HG03108 (cell line): ENCODE measurements around the gene ADGB.

Source experiments
- ATAC-seq: cut with Tn5 transposase; IDR thresholded peaks from one replicate; pipeline ENCODE4 v1.9.1; 2021; ENCODE audit warnings: moderate library complexity; ENCODE audit not compliant: unreplicated experiment

Gene ADGB

GRCh38 chr6:146628350-146628749 lies 29.6 kb downstream of the ADGB start:
- ATAC-seq: no peak

GRCh38 chr6:146634022-146634421 lies 35.2 kb downstream of the ADGB start:
- ATAC-seq: no peak

DNA sequence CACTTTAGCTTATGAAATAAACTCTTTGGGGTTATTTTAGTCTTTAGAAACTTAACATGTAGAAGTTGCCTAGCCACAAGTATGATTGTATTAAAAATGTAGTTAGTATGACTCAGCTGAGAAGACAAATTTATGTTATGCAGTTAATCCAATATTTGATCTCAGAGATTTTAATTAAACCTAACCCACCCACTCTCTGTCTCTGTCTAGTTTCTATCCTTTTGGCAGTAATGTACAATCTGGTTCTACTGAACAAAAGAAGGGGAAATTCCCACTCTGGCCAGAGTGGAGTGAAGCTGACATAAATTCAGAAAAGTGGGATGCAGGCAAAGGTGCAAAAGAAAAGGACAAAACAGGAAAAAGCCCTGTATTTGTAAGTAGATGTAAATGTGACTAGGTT lies 36.4 kb downstream of the ADGB start:
- ATAC-seq: no peak

DNA sequence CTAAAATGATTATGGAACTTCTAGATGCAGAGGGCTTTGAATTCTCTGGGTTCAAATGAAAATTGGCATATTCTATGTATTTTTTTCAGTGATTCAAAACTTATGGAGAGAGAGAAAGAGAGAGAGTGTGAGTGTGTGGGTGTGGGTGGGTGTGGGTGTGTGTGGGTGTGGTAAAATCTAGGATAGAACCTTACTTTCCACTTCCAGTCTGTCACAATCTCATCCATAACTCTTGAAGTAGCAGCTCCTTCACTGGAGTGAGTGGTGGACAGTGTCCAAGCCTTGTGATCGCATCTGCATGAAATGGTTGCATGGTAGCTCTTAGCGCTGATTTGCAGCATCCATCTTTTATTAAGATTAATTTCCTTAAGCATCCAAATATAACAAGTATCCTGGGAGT lies 37.7 kb downstream of the ADGB start:
- no peak for ATAC-seq

DNA sequence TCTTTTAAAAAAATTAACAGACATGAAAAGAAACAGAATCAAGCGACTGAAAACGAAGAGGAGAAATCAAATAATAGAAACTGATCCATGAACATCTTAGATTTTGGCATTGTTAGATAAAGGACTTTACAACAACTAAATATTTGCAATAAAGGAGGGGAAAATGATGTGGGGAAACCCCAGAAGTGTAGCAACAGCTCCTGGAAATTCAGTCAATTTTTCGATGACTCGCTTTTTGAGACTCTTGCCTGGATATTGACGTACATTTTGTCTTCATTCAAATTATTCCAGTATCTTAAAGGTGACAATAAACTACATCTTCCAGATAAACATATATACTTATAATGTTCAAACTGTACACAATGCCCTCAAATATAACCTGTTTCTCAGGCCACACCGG lies 44.1 kb downstream of the ADGB start:
- no peak for ATAC-seq

- ATAC-seq: no peak
Measured at GRCh38 chr6:146650799-146651481, 52.2 kb downstream of the ADGB start.

- no peak for ATAC-seq
Measured at GRCh38 chr6:146651482-146651863, 52.7 kb downstream of the ADGB start.

- ATAC-seq: no peak
Measured at GRCh38 chr6:146657432-146657831, 58.7 kb downstream of the ADGB start.

DNA sequence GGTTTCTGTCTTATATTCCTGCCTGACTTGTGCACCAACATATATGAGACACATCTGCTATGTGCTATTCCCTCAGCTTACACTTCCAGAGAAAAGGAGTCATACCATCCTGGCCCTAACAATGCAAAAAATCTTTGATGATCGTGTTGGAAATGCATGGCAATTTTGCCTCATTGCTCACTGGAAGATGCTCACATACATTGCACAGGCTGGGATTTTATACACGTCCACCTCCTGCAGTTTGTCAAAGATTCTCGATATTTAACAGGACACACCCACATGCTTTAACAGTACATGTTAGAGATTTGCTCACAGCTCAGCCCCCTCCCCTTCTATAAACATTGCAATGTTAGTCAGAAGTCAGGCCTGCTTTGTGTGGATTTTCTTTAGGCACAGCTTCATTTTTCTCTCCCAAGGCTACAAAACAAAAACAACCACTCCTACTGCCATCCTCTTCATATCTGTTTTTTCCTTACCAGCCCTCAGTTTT lies 66.1 kb downstream of the ADGB start:
- ATAC-seq: no peak

DNA sequence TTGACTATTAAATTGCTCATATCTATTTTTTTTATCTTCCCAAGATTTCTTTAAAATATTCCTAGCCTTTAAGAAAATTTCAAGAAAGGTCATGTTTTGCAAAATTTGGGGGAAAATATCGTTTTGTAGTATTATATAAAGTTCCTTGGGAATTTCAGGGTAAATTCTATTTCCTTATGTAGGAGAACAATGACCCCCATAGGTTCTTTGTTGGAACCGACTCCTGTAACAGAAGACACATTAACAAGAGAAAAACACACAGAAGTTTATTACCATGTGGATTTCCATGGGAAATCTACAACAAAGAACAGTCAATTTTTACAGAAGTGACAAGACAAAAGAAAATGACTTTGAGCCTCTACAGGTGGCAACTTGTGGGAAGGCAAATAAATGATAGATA lies 68.1 kb downstream of the ADGB start:
- ATAC-seq: no peak

GRCh38 chr6:146670161-146670560 lies 71.4 kb downstream of the ADGB start:
- ATAC-seq: no peak

DNA sequence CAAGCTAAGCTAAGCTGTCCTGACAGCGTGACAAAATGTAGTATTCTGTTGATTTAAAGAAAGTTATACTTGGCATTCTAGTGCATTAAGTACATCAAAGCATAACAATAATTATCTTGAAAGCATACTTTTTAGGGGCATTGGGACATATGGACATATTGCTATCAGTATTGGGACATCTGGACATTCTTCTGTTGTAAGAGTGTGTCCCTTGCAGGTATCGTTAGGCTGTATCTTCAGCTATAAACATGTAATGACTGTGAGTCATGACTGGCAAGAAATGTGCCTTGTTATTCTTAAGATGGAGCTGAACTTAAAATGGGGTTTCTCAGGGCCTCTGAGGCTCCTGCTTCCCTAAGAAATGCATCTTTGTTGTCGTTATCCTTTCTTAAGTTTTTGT lies 74.3 kb downstream of the ADGB start:
- ATAC-seq: no peak

GRCh38 chr6:146679386-146679785 lies 80.6 kb downstream of the ADGB start:
- no peak for ATAC-seq

GRCh38 chr6:146682919-146683318 lies 84.1 kb downstream of the ADGB start:
- no peak for ATAC-seq

DNA sequence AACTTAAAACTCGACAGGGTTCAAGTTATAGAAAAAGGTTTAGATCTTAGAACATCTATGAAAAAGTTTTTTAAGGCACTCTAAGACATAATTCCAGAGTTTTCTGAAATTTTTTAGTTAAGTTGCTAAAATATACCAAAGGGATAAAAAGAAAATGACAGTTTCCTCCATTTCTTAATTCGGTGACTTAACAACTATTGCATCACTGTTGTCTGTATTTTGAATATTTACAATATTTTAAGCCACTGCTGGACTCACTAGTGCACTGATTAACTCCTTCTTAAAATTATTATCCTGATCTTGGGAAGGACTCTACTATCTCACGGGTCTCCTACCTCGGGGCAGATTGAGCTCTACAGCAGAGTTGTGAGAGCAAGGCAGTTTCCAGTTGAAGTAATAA lies 91.0 kb downstream of the ADGB start:
- ATAC-seq: no peak

DNA sequence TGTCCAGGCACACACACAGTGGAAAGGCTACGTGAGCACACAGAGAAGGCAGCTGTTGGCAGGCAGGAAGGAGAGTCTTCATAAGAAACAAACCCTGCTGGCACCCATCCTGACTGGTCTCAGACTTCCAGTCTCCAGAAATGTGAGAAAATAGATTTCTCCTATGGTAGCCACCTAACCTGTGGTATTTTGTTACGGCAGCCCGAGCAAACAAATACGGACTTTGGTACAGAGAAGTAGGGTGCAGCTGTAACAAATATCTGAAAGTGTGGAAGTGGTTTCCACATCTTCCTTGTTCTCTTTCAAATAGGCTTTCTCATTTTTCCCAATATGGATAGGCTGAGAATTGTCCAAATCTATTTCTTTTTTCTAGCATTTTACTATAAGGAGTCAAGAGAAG lies 94.6 kb downstream of the ADGB start:
- no peak for ATAC-seq

DNA sequence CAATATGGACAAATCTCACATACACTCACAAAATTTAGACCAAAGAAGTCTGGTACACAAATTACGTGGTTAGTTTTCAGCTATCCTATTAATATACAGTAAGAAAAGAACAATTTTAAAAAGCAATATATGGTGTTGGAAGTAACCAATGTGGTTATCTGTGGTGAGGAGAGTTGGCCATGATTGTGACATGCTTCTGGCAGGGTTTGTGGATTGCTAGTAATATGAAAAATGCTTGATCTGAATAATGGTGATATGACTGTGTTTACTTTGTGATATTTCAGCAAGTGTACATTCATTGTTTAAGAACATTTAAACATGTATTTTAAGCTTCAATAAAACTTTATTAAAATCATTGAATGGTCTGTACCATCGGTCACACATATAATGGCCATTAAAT lies 99.1 kb downstream of the ADGB start:
- ATAC-seq: no peak

- ATAC-seq: peak; percentile 54
Measured at GRCh38 chr6:146700078-146700686, 101.4 kb downstream of the ADGB start.

DNA sequence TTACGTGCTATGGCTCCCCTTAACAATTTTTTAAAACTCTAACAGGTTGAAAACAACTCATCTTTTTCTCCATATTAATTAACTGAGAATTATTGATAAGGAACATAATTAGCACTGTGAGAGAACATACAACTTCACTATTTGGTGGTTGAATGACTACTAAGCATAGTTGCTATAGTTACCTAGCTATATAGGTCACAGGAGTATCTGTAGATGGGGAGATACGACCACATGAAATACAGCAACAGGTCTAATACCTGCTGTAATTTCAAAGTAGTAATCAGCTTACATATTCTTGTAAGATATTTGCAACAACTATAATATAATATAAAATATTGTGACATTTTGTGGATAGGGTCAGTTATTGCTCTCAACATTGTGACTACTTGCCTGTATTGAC lies 102.9 kb downstream of the ADGB start:
- no peak for ATAC-seq

GRCh38 chr6:146709036-146709622 lies 110.4 kb downstream of the ADGB start:
- no peak for ATAC-seq

GRCh38 chr6:146719387-146719786 lies 120.6 kb downstream of the ADGB start:
- ATAC-seq: no peak

DNA sequence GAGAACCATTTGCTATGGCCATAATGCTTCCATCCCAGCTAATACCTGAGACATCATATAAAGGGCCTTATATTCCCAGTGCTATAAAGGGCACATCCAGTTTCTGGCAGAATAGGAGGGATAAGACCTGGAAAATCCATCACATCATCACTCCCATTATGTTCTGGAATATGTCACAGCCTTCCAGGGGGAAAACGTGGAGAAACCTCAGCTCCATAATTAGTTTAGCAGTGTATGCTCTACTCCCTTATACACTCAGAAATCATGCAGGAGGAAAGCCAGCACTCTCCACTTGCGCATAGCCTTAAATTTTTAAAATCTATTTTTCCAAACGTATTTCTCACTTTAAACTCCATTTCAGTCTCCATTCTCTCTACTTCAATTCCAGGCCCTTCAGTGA lies 140.9 kb downstream of the ADGB start:
- no peak for ATAC-seq
